Measurements from ENCODE around the gene ACVRL1. TPM values are rescaled to one million over a fixed set of nuclear protein-coding genes. Genes with fewer than 3 reads are reported as not detected.

ACVRL1 gene
- polyA plus RNA-seq, 5 donors: 74.1 to 106 (median 78.8) TPM

DNA sequence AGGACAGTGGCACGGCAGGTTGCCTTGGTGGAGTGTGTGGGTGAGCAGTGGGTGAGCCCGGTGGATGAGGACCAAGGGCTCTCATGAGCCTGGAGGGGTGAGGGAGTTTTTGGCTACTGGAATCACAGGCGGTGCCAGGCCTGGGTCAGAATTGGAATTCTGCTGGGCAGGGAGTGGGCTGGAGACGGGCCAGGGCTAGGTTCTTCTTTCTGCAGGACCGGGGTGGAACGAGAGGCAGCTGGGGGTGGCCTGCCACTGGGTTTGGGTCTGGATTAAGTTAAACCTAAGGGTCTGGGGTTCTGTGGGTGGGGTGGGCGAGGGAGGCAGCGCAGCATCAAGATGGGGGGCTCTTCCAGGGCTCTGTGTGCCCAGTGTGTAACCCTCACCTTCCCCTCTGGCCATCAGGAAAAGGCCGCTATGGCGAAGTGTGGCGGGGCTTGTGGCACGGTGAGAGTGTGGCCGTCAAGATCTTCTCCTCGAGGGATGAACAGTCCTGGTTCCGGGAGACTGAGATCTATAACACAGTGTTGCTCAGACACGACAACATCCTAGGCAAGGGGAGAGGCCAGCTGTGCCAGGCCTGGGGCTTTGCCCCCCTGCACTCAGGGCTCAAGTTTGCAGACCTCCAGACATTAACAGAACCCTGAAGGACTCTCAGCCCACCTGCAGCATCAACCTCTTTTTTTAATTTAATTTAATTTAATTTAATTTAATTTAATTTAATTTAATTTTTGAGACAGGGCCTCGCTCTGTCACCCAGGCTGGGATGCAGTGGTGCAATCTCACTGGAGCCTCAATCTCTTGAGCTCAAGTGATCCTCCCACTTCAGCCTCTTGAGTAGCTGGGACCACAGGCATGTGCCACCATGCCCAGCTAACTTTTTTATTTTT lies 7.0 kb downstream of the ACVRL1 start:
- DNase-seq: no peak

DNA sequence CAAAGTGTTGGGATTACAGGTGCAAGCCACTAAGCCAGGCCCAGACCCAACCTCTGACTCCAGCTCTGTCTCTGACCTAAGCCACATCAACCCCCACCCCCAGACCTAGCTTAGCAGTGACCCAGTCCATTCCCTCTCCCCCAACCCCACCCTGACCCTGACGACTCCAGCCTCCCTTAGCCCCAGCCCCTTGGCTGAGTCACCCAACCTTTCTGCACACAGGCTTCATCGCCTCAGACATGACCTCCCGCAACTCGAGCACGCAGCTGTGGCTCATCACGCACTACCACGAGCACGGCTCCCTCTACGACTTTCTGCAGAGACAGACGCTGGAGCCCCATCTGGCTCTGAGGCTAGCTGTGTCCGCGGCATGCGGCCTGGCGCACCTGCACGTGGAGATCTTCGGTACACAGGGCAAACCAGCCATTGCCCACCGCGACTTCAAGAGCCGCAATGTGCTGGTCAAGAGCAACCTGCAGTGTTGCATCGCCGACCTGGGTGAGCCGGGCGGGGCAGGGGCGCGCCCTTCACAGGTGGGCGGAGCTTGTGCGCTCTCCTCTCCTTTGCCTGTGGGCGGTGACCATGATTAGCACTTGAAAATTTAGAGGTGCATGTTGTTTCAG lies 7.8 kb downstream of the ACVRL1 start:
- DNase-seq: no peak

DNA sequence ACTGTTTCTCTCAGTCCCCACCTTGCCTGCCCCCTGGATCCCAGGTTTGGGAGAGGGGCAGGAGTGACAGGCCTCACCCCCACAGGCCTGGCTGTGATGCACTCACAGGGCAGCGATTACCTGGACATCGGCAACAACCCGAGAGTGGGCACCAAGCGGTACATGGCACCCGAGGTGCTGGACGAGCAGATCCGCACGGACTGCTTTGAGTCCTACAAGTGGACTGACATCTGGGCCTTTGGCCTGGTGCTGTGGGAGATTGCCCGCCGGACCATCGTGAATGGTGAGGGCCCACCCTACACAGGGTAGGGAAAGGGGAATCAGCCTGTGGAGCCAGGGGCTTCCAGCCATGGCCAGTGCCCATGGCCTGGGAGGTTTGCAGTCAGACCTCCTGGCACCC lies 8.6 kb downstream of the ACVRL1 start:
- DNase-seq: no peak

DNA sequence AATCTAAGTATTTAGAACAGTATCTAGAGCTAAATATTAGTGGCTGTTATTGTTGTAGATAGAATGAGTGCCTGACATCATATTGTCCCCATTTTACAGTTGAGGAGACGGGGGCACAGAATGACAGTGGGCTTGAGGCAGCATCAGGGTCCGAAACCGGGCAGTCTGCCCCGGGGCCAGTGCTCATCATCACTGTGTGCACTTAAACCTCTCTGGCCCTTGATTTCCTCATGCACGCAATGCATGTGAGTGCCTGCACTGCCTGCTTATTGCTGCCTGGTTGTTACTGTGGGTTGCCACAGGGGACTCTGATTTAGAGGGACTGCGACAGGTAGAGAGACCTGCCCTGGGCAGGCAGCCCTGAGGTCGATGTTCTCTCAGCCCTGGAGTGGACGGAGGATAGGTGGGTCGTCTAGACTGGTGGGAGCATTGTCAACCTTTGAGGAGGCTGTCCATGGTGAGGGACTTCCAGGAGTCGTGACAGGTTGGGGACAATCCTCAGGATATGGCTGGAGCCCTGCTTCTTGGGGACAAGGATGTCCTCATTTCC lies 9.8 kb downstream of the ACVRL1 start:
- no peak for DNase-seq

DNA sequence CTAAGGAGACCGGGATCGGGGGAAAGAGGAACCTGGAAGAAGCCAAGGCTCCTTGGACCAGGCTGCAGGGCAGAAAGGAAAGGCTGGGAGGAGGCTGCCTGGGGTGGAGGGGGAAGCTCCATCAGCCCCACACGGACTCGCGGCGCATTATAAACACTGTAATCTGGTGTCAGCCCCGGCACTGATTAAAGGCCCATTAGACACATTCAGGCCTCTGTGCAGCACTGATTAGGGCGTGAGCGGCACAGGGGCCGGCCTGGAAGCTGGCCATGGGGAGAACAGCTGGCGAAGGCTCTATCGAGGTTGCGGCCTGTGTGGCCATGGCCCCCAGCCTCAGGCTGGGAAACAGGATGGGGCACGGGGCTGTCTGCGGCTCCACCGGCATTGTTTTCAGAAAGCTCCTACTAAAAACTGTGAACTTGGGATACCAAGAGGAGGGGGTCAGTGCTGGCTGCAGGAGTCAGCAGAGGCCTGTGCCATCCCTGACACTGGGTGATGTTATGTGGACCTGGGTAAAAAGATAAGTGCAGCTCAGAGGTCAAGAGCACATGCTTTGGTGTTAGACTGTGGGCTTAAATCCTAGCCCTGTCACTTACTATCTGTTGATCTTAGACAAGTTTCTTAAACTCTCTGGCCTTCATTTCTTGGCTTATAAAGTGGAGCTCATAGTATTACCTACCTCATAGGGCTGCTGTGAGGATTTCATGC lies 10.6 kb downstream of the ACVRL1 start:
- no peak for DNase-seq

DNA sequence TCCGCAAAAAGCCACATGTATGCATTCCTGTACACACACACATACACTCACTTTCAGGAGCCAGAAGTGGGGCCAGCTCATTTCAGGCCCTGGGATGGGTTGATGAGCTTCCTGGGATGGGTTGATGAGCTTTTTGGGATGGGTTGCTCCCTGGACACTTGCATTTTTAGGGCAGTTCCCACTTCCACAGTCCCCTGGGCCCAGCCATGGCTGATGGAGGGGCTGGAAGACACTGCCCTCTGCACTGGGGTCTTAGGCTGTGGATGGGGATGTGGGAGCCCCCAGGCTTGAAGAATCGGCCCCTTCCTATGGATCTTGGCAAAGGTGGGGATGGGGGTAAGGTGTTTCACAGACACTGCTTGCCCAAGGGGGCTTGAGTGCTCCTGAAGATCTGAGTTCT lies 12.7 kb downstream of the ACVRL1 start:
- DNase-seq: no peak

DNA sequence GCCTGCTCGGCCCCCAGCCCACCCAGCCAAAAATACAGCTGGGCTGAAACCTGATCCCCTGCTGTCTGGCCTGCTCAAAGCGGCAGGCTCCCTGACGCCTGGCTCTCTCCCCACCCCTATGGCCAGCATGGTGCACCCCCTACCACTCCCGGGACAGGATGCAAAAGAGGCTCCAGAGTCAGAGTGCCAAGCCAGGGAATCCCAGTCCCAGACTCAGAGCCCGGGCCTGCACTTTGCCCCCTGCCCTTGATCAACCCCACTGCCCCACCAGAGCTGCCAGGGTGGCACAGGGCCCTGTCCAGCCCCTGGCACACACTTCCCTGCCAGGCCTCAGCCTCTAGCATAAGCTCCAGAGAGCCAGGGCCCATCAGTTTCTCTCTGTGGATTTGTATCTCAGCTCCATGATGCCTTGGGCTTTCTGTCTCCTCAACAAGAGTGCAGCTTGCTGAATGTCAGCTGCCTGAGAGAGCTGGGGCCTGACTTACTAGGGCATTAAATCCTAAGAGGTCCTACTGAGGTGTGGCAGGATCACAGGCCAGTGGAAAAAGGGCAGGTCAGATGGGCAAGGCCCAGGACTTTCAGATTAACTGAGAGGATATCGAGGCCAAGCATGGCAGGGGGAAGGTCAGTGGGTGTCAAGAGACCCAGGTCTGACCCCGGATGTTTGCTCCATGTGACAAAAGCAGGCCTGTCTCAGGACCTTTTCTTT lies 13.9 kb downstream of the ACVRL1 start:
- DNase-seq: no peak

DNA sequence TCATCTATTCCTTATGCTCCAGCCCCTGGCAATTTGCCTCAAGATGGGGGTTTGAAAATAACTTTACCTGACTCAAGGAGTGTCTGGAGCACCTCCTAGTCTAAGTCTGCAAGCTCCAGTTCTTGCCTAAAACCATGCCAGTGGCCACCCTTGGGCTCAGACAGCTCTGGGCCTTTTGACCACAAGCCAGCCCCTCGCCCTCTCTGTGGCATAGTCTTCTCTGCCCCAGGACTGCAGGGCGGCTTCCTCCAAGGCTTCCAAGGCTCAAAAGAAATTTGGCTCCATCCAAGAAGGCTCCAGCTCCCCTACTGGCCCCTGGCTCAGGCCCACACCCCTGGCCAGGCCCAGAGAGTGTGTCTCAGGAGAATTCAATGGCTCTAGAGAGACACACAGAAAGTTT lies 14.8 kb downstream of the ACVRL1 start:
- no peak for DNase-seq

DNA sequence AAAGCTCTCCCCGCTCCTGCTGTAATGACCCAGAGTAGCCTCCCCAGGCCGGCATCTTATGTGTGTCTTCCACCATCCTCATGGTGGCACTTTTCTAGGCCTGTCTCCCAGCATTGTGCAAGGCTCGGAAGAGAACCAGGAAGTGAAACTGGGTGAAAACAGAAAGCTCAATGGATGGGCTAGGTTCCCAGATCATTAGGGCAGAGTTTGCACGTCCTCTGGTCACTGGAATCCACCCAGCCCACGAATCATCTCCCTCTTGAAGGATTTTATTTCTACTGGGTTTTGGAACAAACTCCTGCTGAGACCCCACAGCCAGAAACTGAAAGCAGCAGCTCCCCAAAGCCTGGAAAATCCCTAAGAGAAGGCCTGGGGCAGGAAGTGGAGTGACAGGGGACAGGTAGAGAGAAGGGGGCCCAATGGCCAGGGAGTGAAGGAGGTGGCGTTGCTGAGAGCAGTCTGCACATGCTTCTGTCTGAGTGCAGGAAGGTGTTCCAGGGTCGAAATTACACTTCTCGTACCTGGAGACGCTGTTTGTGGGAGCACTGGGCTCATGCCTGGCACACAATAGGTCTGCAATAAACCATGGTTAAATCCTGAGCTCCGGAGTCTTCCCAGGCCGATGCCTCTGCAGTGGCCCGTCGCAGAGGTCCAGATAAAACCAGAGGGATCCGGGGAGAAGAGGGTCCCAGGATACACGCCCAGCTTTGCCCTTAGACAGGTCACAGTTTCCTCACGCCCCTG lies 15.6 kb downstream of the ACVRL1 start:
- DNase-seq: no peak

DNA sequence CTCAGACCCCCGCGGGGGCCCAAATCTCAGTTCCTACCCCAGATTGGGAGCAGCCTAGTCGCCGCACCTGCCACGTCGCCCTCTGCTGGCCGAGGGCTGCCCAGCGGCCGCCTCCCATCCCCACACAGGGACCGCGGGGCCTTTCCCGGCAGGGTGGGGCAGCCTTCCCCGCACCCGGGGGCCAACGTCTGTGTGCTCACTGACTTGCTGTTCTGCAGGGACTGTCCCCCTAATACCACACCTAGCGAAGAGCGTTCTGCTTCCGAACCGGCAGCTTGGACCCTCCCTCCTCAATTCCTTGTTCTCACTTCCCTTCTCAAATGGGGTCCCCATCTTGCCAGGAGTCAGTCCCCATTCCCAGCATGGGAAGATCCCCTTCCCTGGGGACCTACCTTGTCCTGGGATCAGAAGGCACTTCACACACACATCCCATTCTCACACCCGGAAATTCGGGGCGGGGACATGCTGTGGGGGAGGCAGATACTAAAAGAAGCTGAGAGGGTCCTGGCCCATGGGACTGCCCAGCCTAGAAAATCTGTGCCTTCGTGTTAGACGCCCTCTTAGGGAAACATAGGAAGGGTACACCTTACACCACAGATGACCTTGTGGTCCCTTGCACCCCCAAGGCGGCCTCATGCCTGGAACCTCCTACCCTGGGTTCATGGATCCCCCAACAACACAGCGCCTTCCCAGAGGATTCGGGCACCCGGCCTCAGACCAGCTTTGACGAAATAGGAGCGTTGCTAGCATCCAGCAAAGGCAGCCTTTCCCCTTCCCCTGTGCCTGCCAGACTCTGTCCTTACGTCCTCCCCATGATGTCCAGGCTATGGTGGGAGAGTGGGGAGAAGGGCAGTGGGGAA lies 16.4 kb downstream of the ACVRL1 start:
- DNase-seq: no peak

DNA sequence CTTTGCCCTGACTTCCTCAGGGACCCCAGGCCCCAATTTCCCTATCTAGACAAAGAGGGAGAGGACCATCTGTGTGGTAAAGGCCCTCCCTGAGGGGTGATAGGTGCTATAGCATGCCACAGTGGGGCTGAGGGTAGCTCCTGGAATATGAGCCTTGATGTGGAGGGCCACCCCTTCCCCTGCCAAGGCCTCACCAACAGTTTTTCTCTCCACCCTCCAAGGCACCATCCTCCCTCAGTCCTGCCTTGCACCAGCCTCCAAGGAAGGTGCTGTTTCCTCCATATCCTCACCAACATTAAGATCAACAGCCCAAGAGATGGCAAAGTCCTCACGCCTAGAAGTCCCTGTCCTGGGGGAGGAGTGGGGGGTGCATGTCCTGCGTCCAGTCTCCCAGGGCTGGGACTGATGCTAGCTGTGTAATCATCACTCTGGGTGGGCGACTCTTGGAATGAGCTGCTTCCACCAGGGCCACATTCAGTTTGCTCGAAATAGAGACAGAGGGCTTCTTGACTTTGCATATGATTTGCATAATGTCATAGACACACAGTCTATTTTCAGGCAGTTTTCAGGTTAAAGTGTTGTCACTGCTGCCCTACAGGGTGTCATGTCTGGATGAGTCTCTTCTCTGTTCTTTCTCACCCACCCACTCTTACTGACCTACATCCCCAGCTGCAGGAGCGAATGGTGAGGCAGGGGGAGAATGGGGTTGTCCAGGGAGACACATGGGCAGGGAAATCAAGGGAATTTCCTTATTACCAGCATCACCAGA lies 17.4 kb downstream of the ACVRL1 start:
- DNase-seq: no peak

DNA sequence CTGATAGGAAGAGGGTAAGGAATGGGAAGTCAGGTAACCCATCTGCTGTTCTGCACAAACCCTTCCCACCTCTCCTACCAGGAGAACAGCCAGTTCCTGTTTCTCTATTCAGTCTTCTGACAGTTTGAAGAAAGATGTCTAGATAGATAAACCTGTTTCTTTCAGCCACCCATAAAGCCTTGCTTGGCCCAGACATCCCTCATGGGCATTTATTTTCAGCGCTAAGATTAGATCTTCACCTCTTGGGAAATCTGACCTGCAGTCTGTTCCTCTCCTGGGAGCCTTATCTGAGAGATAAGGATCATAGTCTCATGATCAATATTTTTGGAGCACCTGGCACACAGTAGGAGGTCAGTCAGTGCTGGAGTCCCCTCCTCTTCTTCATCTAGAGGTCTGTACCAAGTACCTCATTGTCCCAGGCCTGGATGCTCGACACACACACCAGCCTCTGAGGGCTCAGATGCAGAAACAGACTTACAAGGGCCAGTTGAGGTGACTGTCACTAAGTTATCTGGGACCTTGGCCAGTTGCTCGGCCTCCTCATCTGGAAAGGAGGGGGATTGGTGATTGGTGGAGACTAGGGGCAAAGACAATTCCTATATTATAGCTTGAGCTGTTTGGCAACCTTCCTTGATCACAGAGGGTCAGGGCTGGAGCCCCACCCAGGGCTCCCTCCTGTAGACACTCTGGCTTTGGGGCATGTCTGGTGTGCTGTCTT lies 18.2 kb downstream of the ACVRL1 start:
- DNase-seq: no peak

DNA sequence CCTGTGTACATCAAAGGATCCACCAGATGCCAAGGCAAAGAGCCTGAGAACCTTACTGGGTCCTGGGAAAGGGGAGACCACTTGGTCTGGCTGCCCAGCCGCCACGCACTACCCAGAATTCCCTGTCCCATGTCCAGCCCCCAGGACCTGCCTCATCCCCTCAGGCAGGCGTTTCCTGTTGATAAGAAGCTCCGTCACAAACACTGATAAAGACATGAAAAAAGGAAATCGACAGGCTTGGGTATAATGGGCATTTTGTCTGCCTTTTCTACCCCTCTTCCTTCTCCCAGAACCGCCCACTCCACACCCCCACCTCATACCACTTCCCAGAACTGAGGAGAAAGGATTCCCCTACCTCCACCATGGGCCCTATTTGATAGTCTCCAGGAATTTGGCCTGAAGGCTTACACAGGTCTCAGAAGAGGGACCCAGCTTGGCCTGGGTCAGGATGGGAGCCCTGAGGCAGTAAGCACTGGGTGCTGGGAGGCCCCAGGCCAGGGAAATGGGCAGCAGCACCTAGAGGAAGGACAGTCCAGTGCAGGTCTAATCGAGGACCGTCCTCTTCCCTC lies 18.8 kb downstream of the ACVRL1 start:
- no peak for DNase-seq

DNA sequence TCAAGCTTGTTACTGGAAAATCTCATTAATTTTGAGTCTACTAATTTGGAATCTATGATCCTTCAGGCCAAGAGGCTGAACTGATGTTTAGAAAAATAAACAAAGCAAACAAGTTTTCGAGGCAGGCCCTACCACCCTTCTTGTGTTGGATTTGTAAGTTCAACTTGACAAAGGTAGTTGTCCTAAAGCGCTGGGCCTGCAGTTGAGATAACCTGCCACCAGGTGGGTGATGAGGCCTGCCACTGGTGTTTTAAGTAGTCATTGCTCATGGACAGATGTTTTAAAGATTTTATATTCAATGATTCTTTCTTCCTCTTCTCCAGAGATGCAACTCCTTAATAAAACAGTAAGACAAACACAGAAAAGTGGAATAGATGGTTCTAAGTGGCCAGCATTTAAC lies 19.4 kb downstream of the ACVRL1 start:
- no peak for DNase-seq

DNA sequence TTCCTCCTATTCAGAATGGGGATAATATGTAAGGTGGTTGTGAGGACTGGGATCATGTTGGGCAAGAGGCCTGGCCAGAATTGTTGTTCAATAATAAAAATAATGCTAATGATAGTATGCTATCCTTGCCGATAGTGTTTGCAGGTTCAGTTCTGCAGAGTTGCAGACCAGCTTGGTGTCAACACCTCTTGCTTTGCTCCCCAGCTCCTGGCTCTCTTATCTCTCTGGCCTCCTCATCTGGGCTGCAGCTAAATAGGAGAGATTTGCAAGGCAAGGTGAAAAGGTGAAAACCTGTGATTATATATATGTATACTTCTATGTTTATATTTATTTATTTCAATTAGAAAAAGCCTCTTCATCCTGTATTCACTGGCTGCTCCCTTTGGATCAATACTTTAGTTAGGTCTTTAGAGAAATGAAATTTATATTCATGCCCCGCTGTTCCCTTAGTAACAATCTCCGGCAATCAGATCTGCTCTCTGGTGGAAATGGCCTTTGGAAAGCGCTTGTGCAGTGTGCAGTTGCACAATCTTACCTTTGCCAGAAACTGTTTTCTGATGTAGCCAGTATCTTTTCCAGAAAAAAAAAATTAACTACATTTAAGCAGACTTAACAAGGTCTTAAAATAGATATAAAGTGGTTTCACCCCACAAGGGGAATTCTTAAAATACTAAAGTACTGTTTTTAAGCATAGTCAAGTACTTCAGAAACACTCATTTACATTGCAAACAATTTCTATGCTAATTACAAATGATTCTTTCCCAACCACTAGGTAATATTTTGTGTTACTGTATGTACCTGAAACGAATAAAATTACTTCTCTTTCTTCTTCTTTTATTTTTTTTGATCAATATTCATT lies 25.1 kb downstream of the ACVRL1 start:
- DNase-seq: no peak

DNA sequence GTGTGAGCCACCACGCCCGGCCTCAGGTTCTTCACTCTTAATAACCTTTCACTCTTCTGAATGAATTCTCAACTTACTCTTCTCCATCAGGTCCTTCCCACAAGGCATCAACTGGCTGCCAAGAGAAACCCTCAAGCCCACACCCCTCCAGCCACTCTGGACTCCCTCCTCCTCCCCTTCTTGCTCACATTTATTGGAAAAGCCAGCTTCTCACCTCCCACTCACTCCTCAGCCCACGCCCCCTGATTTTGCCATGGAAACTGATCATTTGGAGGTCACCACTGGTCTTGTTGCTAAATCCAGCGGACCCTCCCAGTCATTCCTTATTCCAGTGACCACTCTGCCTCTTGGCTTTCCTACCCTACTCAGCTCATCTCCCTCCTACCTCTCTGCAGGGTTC lies 26.8 kb downstream of the ACVRL1 start:
- no peak for DNase-seq

DNA sequence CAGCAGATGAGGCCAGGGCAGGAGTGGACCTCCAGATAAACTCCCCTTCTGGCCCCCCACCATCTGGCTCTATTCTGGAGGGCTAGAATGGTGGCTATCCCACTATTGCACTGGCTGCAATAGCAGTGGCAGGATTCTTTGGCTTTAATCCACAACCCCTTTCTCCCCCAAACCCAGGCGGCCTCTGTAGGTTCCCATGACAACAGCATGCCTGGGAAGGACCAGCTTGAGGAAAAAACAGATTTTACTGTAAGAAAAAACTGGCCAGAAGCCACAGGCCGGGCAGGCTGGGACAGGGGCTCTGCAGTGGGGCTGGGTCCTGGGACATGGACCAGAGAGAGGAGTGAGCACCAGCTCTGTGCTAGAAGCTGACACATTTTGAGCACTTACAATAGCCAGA lies 30.6 kb downstream of the ACVRL1 start:
- DNase-seq: no peak

Data from right lung (tissue), 5 donors.